Left ventricle myocardium superior (tissue), 1 donor: Measurements from ENCODE around the gene MME. TPM values are rescaled to one million over a fixed set of nuclear protein-coding genes. Genes with fewer than 3 reads are reported as not detected.
"Not testable (repeated sequence)": the region's sequence is repeated elsewhere in the genome, so short reads cannot be mapped to it uniquely, and the experiment has no call there.

ENCODE experiments used
- ATAC-seq: fragments of 200-7000 bp; cut with Tn5 transposase; one replicate; pipeline ENCODE4 v1.9.1; 2020; ENCODE audit warnings: mild to moderate bottlenecking, moderate library complexity
- DNase-seq: peaks from one replicate; pipeline ENCODE4 v3.0.0-alpha.2; 2020
- intact Hi-C: fragments of 100-400 bp; cut with micrococcal nuclease; formaldehyde crosslinking; loops from one replicate; pipeline ENCODE4 v1.11.0; 2022
- total RNA-seq: library from RNA; stranded (reverse); fragmentation: NEBNext Ultra II Directional; extraction: Animal tissue kit (Norgen Biotek cat#: 25700); gene quantifications from one replicate; pipeline ENCODE4 v1.2.1, GENCODE V29; 2021
- donor health status: DM: no; HTN: yes; CAD: no; lungs with severe emphysema.

MME gene
- total RNA-seq, 1 donor from 2014 or later, result 3.9 TPM

DNA sequence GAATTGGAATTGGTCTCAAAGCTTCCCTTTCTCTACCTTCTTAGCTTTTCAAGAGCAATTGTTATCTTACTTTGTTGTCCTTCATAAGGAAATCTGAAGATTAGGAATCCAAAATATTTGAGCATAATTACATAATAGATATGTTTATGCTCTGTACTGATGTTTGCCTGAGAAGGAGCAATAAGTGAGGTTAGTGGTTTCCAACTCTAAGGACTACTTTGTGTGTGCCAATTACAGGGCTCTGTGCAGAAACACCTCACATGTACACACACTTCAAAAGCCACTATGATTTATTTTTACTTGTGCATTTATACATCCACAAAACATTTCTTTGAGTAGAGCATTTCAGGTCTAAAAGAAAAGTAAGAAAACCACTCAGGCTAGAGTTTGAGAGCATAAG is 49.9 kb downstream of the MME start:
- no peak for DNase-seq
- intact Hi-C loops, result no loop called here
- no peak for ATAC-seq

DNA sequence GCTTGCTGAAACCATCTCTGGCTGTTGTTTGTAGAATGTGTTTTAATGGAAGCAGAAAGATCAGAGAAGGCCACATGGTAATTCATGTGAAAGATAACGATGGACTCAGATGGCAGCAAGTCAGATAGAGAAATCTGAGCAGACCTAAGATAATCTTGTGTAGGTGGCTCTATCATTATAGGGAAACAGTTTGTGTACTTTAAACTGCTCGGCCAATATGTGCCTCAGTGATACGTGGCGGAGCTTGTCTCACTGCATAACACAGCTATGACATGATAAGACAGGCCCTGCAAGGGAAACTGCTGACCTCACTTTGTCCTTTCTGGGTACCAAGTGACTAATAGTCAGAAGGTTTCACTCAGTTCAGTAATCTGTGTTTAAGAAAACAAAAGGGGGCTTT is 51.0 kb downstream of the MME start:
- DNase-seq (no peak), ATAC-seq (peak; percentile 86)
- intact Hi-C loops, result no loop called here

DNA sequence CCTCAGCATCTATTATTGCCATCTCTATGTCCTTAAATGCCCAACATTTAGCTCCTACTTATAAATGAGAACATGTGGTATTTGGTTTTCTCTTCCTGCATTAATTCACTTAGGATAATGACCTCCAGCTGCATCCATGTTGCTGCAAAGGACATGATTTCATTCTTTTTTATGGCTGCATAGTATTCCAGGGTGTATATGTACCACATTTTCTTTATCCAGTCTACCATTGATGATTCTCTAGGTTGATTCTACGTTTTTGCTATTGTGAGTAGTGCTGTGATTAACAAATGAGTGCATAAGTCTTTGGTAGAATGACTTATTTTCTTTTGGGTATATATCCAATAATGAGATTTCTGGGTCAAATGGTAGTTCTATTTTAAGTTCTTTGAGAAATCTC is 54.2 kb downstream of the MME start:
- intact Hi-C loops, result not testable (repeated sequence)

DNA sequence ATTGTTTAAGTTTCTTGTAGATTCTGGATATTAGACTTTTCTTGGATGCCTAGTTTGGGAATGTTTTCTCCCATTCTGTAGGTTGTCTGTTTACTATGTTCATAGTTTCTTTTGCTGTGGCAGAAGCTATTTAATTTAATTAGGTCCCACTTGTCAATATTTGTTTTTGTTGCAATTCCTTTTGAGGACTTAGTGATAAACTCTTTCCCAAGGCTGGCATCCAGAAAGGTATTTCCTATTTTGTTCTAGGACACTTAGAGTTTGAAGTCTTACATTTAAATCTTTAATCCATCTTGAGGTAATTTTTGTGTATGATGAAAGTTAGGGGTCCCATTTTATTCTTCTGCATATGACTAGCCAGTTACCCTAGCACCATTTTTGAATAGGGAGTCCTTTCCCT is 54.9 kb downstream of the MME start:
- DNase-seq (no peak), ATAC-seq (no peak)
- intact Hi-C loops, result no loop called here

More for the DNA sequence above, 54.2 kb downstream of the MME start:
- ATAC-seq, DNase-seq: not testable (repeated sequence)

DNA sequence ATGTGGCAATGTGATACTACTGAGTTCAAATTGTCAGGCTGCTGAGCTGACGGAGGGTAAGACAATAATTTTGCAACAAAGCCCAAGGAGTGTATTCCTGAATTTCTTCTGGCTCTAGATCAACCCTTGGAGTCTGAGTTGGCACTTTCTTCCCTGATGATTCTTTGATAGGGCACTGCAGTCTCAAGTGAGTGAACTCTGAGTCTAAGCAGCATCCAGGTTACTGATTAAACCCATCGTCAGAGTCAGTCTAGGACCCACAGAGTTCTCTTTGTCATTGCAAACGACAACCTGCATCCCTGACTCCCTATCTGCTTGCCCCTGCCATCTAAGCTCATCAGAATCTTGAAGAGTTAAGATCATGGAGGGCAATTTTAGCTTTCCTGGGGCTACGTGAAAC is 58.6 kb downstream of the MME start:
- DNase-seq, result no peak
- no peak for ATAC-seq
- intact Hi-C loops, result no loop called here

DNA sequence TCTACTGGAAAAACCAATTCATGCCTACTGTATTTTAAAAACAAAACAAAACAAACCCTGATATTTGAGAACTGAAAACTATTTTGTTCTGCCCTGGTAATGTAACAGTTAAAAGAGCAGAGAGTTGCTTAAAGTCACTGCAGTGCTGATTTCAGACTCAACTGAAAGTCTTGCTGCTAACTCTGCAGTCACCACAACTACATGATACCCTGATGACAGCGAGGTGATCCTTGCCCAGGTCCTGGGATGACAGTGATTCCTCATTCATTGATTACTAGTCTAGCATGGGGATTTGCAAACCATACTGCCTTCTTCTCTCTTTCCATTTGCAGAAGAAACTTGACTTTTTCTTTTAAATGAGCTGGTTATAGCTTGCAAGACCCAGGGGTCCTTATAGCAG is 67.5 kb downstream of the MME start:
- intact Hi-C loops, result no loop called here
- ATAC-seq (no peak), DNase-seq (no peak)

DNA sequence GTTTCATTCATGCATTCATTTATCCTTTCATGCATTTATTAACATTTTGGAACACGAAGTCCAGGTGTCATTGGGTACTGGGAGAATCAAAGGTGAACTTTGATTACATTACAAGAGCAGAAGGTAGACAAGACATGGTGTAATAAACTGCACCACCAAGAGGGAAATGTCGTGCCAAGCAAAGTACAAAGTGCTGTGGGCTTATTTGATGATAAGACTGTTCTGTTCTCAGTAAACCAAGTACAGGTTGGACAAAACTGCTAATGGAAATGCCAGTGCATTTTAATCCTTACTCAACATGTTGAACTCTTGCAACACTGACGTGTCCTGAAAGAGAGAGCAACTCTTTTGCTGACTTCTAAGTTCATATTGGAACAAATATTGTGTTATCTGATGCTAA is 69.4 kb downstream of the MME start:
- ATAC-seq (peak; percentile 42), DNase-seq (no peak)
- intact Hi-C loops, result no loop called here

DNA sequence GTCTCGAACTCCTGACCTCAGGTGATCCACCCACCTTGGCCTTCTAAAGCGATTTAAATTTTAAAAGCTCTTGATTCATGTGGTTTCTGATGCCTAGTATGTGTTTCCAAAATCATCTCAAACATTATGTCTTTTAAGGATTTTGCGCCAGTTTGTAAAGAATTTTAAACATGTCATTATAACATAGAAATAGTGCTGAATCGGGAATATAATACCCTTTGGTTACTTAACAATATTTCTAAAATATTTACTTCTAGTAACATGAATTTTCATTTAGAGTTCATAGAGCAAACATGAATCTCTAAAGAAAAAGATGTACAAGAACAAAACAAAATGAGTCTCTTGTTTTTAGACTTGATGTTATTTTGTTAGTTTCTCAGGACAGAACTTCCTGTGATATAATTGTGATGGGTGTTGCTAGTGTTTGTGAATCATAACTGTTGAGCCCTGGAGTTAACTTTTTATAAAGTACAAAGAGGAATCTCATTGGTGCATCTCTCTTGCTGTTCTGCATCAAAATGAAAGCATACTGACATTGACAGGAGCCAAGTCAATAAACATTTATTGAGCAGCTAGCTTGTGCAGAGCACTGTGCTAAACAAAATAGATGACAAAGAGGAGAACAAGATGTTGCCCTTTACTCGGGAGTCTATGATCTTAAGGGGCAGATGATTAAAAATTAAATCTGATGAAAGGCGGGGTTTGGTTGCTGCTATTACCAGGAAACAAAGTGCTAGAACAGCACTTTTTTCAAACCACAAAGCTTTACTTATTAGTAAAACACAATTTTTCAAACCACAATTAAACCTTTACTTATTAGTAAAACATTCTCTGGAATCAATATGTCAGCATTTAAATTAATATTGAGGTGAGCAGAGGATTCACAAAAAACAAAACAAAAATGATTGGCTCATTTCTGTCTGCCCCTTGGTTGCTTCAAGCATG is 73.4 kb downstream of the MME start:
- intact Hi-C loops, result no loop called here
- no peak for ATAC-seq

DNA sequence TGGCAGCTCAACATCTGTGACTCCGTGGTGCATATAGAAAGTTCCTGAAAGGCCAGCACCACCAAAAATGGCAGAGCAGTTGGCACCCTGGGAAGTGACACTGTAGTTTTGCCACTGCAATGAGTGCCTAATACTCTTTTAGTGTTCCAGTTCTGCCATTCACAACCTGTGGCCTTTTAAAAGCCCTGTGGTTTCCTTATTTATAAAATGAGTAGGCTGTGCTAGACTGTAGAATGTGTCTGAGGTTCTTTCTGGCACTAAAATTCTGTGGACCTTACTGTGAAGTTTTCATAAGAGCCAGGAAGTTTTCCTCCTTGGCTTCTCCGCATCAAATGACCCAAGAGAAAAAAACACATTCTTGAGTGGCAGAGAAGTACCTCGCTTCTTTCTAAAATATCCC is 74.1 kb downstream of the MME start:
- intact Hi-C loops, result no loop called here
- DNase-seq, result no peak
- no peak for ATAC-seq

More for the DNA sequence above, 73.4 kb downstream of the MME start:
- DNase-seq, result no peak

DNA sequence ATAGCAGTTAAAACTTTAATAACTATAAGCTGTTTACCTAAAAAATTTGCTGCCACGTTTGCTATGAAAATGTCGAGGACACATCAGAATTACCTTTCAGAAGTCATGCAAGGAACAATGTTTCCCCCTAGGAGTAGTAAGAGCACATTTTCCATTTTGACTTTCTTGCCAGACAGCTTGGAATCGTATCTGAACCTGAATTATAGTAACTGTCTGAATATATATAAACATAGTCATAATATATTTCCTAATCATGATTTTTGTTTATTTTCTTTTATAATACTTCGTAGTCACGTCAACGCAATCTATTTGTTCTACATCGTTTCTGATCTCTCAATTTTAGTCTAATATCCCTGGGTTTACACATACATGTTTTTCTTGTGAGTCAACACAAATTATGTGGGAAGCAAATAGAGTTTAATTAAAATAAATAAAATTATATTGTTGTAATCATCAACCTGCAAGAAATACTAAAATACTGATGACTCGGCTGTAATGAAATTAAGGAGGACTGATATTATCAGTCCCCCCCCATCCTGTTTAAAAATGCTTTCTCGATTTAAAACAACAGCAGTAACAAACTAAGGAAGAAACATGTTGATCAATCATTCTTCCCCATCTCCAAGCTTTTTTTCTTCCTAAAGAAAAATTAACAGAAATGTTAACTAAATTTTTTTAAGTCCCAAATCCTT is 78.4 kb downstream of the MME start:
- ATAC-seq (no peak), DNase-seq (no peak)
- intact Hi-C loops, result no loop called here

DNA sequence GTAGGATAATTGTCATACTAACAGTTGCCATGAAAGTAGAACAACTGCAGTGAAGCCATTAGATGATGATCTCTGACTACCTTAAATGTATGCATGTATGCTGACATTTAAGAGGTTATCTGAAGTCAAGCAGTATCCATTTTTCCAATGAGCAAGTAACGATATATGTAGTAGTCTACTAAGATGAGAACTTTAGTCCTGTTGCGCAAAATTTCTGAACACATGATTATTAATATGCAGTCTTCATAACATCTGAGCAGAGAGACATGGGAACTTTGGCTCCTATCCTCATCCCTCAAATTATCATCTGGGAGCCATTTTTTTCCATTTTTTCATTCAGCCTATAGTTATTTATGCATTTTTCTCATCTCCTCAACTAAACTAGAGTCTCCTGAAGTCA is 79.2 kb downstream of the MME start:
- DNase-seq (no peak), ATAC-seq (no peak)
- intact Hi-C loops, result no loop called here

DNA sequence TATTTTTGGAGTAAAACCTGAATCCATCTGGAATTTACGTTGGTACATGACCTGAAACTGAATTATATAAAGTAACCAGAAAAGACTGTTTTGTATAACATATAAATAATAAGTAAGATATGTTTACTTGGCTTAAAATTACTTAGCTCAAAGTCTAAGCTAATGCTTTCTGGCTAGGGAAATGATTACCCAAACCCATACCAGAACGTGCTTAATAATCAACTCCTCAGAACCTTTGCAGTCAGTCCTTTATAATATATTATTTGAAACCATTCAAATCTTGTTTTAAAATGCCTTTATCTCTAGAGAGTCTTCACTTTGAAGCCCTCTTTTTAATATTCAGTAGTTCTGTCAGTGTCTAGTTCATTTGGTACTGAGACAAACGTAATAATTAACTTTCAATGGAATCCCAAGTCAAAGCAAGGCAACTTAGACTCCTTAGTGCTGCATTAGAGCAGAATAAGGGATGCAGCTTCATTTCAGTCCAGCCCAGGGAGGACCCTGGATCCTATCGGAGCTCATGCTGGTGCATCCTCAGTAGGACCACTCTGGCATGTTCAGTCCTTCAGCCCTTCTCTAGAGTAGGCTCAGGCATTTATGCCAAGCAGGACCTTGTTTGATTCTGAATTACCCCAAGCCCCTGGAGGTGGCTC is 81.6 kb downstream of the MME start:
- intact Hi-C loops, result no loop called here
- no peak for ATAC-seq
- DNase-seq, result no peak

DNA sequence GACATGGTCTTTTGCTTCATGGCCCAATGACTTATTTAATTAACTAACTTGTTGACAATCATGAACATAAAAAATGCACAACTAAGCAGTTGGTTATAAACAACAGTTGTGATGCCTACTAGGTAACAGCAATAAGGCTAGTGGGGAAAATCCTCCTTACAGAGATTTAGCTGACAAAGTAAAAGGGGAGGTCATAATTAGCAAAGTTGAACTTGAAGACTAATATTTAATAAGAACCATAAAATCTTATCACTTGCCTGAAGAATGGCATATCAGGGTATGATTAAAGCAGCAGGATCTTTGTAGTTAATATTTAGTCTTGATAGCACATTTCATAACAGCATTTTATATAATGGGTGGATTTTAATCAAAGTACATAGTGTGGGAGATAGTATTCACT is 84.2 kb downstream of the MME start:
- no peak for DNase-seq
- no peak for ATAC-seq
- intact Hi-C loops, result no loop called here

DNA sequence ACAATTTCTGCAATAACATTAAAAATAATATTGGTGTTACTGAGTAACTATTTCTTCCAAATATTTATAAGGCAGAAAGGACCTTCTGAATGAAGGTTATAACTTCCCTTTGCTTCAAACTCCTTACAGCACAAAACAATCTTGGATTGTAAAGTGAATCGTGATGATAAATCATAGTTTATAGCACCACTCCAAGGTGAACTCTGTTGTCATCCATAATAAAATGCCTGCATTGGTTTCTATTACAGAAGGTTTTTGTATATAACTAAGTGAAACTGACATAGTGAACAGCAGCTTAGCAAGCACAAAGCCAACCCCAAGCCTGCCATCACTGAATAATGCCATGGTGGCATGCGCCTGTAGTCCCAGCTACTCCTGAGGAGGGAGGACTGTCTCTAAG is 86.3 kb downstream of the MME start:
- intact Hi-C loops, result no loop called here
- ATAC-seq, result no peak
- DNase-seq, result no peak

DNA sequence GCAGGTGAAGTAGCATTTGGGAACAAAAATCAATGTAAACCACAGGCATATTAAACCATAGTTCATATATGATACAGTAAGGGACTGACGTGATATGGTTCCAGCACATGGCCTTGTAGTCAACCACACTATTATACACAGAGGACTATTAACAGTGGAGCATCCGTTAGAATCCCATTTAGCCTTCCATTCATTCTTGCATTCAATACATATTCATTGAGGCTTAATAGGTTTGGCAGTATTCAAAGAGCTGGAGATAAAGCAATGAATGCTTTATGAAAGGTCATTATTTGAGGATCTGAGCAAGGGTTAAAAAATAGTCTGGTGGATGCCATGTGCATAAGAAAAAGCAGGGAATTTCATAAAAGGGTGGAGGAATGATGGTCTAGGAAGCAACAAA is 89.1 kb downstream of the MME start:
- intact Hi-C loops, result no loop called here
- ATAC-seq (no peak), DNase-seq (no peak)

DNA sequence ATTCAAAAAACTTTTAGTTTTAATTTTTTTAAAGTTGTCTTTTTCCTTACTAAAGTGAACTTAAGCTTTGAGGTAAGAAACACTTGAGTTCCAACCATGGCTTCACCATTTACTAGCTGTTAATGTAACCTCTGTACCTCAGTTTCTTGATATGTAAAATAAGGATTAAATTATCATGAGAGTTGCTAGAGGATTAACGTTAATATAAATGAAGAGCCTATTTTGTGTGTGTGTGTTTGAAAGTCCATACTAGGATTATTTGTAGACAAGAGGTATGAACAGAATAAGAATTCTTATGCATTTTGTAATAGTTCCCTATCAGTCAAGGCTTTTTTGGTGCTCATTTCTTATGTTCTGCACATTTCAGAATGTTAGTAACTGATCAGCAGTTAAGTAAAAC is 93.7 kb downstream of the MME start:
- DNase-seq, result no peak
- ATAC-seq, result no peak
- intact Hi-C loops, result no loop called here

DNA sequence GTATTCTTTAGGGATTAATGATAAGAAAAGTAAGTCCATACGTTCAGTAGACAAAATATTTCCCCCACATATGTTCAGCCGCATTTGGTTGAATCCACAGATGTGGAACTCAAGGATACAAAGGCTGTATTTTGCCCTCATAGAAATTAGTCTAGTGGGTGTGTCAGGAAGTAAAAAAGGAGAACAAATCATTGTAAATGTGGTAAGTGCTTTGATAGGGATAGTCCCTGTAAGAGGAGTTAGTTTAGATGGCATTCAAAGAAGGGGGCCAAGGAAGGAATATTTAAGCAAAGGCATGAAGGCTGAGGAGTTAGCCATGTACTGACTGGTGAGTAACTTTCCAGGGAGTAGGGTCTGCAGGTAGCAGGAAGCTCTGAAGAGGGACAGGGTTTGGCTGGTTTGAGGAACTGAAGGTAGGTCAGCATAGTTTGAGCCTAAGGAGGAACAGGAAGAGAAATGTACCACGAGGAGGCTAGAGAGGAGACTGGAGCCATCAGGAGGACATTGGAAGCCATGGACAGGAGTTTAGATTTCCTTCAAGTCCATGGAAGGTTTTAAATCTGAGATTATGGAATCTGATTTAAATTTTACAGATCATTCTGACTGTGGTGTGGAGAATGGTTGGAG is 98.8 kb downstream of the MME start:
- intact Hi-C loops, result no loop called here
- ATAC-seq (no peak), DNase-seq (no peak)

DNA sequence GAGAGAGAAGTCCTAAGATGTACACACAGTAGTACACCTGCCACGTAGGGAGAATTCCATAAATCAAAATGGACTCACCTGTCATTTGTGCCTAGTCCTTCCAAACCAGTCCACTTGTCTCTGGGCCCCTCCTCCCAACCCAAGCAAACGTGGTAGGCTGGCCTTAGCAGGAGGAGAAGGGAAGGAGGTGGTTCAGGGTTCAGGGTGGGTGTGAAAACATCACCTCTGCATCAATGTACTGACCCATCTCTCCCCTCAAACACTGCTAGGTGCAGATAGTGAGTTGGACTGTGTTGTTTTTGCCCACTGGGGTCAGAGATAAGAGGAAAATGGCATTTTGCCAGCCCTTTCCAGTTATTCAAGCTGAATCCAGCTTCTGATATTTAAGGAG is 99.3 kb downstream of the MME start:
- DNase-seq (no peak), ATAC-seq (no peak)
- intact Hi-C loops, result no loop called here

DNA sequence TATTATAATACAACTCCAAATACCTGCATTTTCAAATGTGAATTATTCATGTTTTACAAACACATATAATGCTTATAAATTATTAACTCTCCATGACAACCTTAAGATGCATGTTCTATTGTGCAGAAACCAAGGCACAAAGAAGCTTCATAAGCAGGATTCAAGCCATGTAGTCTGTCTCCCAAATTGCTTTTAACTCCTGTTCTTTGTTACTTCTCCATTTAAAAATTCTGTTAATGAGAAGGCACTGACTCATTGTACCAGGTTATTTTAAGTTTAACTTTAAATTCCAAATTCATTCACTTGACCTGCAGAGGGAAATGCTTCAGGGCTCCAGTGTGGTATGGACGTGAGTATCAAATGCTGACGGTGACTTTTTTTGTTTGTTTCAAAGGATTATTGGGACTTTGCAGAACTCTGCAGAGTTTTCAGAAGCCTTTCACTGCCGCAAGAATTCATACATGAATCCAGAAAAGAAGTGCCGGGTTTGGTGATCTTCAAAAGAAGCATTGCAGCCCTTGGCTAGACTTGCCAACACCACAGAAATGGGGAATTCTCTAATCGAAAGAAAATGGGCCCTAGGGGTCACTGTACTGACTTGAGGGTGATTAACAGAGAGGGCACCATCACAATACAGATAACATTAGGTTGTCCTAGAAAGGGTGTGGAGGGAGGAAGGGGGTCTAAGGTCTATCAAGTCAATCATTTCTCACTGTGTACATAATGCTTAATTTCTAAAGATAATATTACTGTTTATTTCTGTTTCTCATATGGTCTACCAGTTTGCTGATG is 100.0 kb downstream of the MME start:
- intact Hi-C loops, result no loop called here
- DNase-seq, result no peak
- ATAC-seq, result no peak
